DND-41 (cell line): ENCODE measurements around the gene HECW1.

ENCODE experiments used
- ATAC-seq: fragments of 200-7000 bp; cut with Tn5 transposase; 3 replicates; pipeline ENCODE4 v1.9.1; 2021; ENCODE audit warnings: low read depth; ENCODE audit not compliant: insufficient read depth
- DNase-seq: peaks from one replicate; pipeline ENCODE4 v3.0.0-alpha.2; 2020
- H2AFZ ChIP-seq: 2 replicates; pipeline ENCODE4 v1.6.0; 2012; ENCODE audit warnings: low read depth, low read length
- H3K27ac ChIP-seq: 2 replicates; pipeline ENCODE4 v1.5.1; 2012; ENCODE audit warnings: low read length, inconsistent platforms
- H3K27me3 ChIP-seq: fragments of 200-600 bp; sonication (generic); 2 replicates; pipeline ENCODE4 v1.6.0; 2012; ENCODE audit warnings: low read length, mild to moderate bottlenecking, inconsistent platforms; ENCODE audit not compliant: insufficient read depth, poor library complexity
- H3K36me3 ChIP-seq: 2 replicates; pipeline ENCODE4 v1.5.1; 2012; ENCODE audit warnings: low read length, inconsistent platforms; ENCODE audit not compliant: insufficient read depth
- H3K4me1 ChIP-seq: 2 replicates; pipeline ENCODE4 v1.5.1; 2012; ENCODE audit warnings: mild to moderate bottlenecking, low read length; ENCODE audit not compliant: insufficient read depth
- H3K4me2 ChIP-seq: 2 replicates; pipeline ENCODE4 v1.6.0; 2012; ENCODE audit warnings: mild to moderate bottlenecking, moderate library complexity, low read length, inconsistent platforms; ENCODE audit not compliant: insufficient read depth
- H3K4me3 ChIP-seq, 2 experiments: fragments of 200-600 bp in 1 of 2; shearing (Covaris generic) in 1 of 2; 2 replicates each; pipeline ENCODE4 v1.5.1; 2012 to 2016; ENCODE audit warnings: inconsistent platforms in 2 of 2, low read length in 2 of 2, mild to moderate bottlenecking in 2 of 2, low read depth in 1 of 2, moderate library complexity in 1 of 2
- H3K79me2 ChIP-seq: 2 replicates; pipeline ENCODE4 v1.6.0; 2012; ENCODE audit warnings: low read length, inconsistent platforms; ENCODE audit not compliant: insufficient read depth
- H3K9ac ChIP-seq: 2 replicates; pipeline ENCODE4 v1.6.0; 2012; ENCODE audit warnings: low read depth, mild to moderate bottlenecking, inconsistent platforms, low read length, moderate library complexity
- H3K9me3 ChIP-seq: 2 replicates; pipeline ENCODE4 v1.5.1; 2012; ENCODE audit warnings: low read length, moderate library complexity, mild to moderate bottlenecking, inconsistent platforms; ENCODE audit not compliant: insufficient read depth, severe bottlenecking
- H4K20me1 ChIP-seq: 2 replicates; pipeline ENCODE4 v1.6.0; 2012; ENCODE audit warnings: low read length; ENCODE audit not compliant: insufficient read depth
- CTCF ChIP-seq: IDR thresholded peaks from 2 replicates; pipeline ENCODE4 v1.5.1; 2012; ENCODE audit warnings: borderline replicate concordance, low read length, moderate library complexity, mild to moderate bottlenecking; ENCODE audit not compliant: poor library complexity, severe bottlenecking; ENCODE audit errors: extremely low read depth
- EZH2 ChIP-seq: IDR thresholded peaks from 3 replicates; pipeline ENCODE4 v1.6.1; 2012; ENCODE audit warnings: borderline replicate concordance, low read depth, mild to moderate bottlenecking, moderate library complexity, low read length, inconsistent platforms; ENCODE audit not compliant: severe bottlenecking

The HECW1 gene

GRCh38 chr7:43394441-43395130, 282.1 kb downstream of the HECW1 start:
- no peaks in the 10 kb centered on the region for H3K36me3 ChIP-seq
- H3K9ac ChIP-seq = no peak overlapping the region
- TF ChIP-seq EZH2 (no peak), CTCF (no peak)
- H3K4me3 ChIP-seq = no peak overlapping the region
- no peaks in the 10 kb centered on the region for H4K20me1 ChIP-seq
- no peak overlapping the region for H3K4me2 ChIP-seq
- DNase-seq (no peak), ATAC-seq (no peak)
- no peaks in the 10 kb centered on the region for H3K79me2 ChIP-seq
- no peaks in the 10 kb centered on the region for H3K27me3 ChIP-seq
- no peak overlapping the region for H2AFZ ChIP-seq
- no peak overlapping the region for H3K27ac ChIP-seq
- H3K4me1 ChIP-seq = no peaks in the 10 kb centered on the region
- peaks cover 1% of the 10 kb centered on the region for H3K9me3 ChIP-seq

- Histone ChIP-seq H3K27ac (no peak overlapping the region), H3K4me3 (no peak overlapping the region), H2AFZ (no peak overlapping the region), H3K79me2 (no peaks in the 10 kb centered on the region), H3K4me2 (no peak overlapping the region), H4K20me1 (no peaks in the 10 kb centered on the region), H3K9me3 (no peaks in the 10 kb centered on the region), H3K27me3 (no peaks in the 10 kb centered on the region), H3K9ac (no peak overlapping the region), H3K4me1 (no peaks in the 10 kb centered on the region), H3K36me3 (no peaks in the 10 kb centered on the region)
- TF ChIP-seq EZH2 = no peak
- no peak for TF ChIP-seq CTCF
- DNase-seq = no peak
- no peak for ATAC-seq
These were observed 282.9 kb downstream of the HECW1 start for GRCh38 chr7:43395351-43395750.

- DNase-seq = no peak
- Histone ChIP-seq H3K4me1 (no peaks in the 10 kb centered on the region), H3K27me3 (no peaks in the 10 kb centered on the region), H3K4me3 (no peak overlapping the region), H3K36me3 (no peaks in the 10 kb centered on the region), H3K27ac (no peak overlapping the region), H3K79me2 (no peaks in the 10 kb centered on the region), H3K9ac (no peak overlapping the region), H4K20me1 (no peaks in the 10 kb centered on the region), H3K4me2 (no peak overlapping the region), H3K9me3 (no peaks in the 10 kb centered on the region), H2AFZ (no peak overlapping the region)
- TF ChIP-seq CTCF (no peak), EZH2 (no peak)
- ATAC-seq = no peak
These were observed 283.8 kb downstream of the HECW1 start for GRCh38 chr7:43396187-43396740.
